Activated CD8-positive, alpha-beta memory T cell treated with anti-CD3 and anti-CD28 coated beads, Interleukin-2, amount 50 U/mL, for 4 hours (primary cell): ENCODE measurements around the gene PLEKHA5.
"Not testable (repeated sequence)": the region's sequence is repeated elsewhere in the genome, so short reads cannot be mapped to it uniquely, and the experiment has no call there.

Experiments
- DNase-seq: peaks from one replicate; pipeline ENCODE4 v3.0.0-alpha.2; 2020

PLEKHA5 gene

GRCh38 chr12:19411234-19412204, 282.0 kb downstream of the PLEKHA5 start:
- no peak for DNase-seq

- no peak for DNase-seq
Observed at GRCh38 chr12:19412844-19413243, 283.3 kb downstream of the PLEKHA5 start.

GRCh38 chr12:19413582-19413981, 284.0 kb downstream of the PLEKHA5 start:
- DNase-seq = not testable (repeated sequence)

GRCh38 chr12:19415563-19415962, 286.0 kb downstream of the PLEKHA5 start:
- DNase-seq = no peak

GRCh38 chr12:19419086-19419485, 289.6 kb downstream of the PLEKHA5 start:
- no peak for DNase-seq

- no peak for DNase-seq
Observed at GRCh38 chr12:19421503-19422282, 292.2 kb downstream of the PLEKHA5 start.

- DNase-seq = no peak
Observed at GRCh38 chr12:19423166-19423930, 293.8 kb downstream of the PLEKHA5 start.
